ENCODE results near the gene CACNA1E.

GRCh38 chr1:181630838-181631237 lies 147.5 kb downstream of the CACNA1E start:
- no peak for TF ChIP-seq CTCF (conservative IDR thresholded peaks at IDR 0.05)
- TF ChIP-seq ZFX (IDR thresholded peaks at IDR 0.05), result no peak
